Ascending aorta (tissue), 2 donors: ENCODE results near the gene CCDC57. TPM values are rescaled to one million over a fixed set of nuclear protein-coding genes. Genes with fewer than 3 reads are reported as not detected.

ENCODE experiments used
- DNase-seq, 2 donors: peaks; one replicate each; pipeline ENCODE4 v3.0.0-alpha.2; 2019; ENCODE audit warnings: low spot score in 2 of 2
- H3K27ac ChIP-seq, 2 donors: fragments of 200-600 bp; sonication (generic); one replicate each; pipeline ENCODE4 v1.5.1; 2016 to 2017; ENCODE audit warnings: mild to moderate bottlenecking in 1 of 2
- H3K27me3 ChIP-seq: fragments of 200-600 bp; sonication (generic); one replicate; pipeline ENCODE4 v1.5.1; 2017
- H3K36me3 ChIP-seq, 2 donors: fragments of 200-600 bp; sonication (generic); one replicate each; pipeline ENCODE4 v1.5.1; 2016
- H3K4me1 ChIP-seq, 2 donors: fragments of 200-600 bp; sonication (generic); one replicate each; pipeline ENCODE4 v1.5.1; 2016 to 2017; ENCODE audit warnings: mild to moderate bottlenecking in 1 of 2
- H3K4me3 ChIP-seq, 2 donors: fragments of 200-600 bp; sonication (generic); one replicate each; pipeline ENCODE4 v1.5.1; 2016 to 2017; ENCODE audit warnings: mild to moderate bottlenecking in 1 of 2
- H3K9me3 ChIP-seq, 2 donors: fragments of 200-600 bp; sonication (generic); one replicate each; pipeline ENCODE4 v1.5.1; 2016
- CTCF ChIP-seq, 3 experiments: fragments of 200-600 bp in 2 of 3; fragments of 450-650 bp in 1 of 3; sonication (generic) in 2 of 3; IDR thresholded peaks; one replicate each; pipeline ENCODE4 v1.5.1; 2016 to 2019; ENCODE audit warnings: antibody characterized with exemption in 3 of 3, mild to moderate bottlenecking in 1 of 3, moderate library complexity in 1 of 3
- intact Hi-C: fragments of 100-400 bp; cut with DNase I; formaldehyde crosslinking; loops from one replicate; pipeline ENCODE4 v1.15.1; 2023
- total RNA-seq: library from RNA; depleted of rRNA; stranded (reverse); fragments of >200 nt; gene quantifications from one replicate; pipeline ENCODE4 v1.1.0, GENCODE V29; 2016

Gene CCDC57
- total RNA-seq, 1 donor from 2014 or later: 12.8 TPM

DNA sequence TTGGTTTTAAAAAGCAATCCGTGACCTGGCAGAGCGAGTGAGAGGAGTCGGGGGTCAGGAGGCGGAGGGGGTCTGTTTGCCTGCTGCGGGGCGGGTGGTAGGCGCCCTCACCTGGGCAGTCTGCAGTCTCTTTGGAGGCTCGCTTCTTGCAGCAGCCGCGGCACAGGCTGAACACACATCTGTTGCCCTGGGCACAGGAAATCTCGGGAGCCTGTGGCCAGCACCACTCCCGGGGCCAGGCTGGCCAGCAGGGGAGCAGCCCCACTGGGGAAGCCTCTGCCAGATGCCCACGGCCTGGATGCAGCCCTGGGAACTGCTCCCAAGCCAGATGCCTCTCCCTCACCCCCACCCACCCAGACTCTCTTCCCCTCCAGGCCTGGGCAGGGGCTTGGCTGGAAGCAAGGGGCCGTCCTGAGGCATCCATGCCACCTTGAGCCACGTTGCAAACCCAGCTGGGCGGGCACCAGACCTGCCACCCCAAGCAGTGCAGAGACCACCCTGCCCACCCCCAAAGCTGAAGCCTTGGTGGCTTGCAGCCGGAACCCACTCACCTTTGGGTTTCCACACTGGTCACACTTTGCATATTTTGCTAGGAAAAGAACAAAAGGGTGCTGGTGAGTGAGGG lies 154.3 kb downstream of the CCDC57 start:
- H3K4me3 ChIP-seq: no peak overlapping the region
- DNase-seq: no peak
- H3K36me3 ChIP-seq: peaks cover 82 to 95% of the 10 kb centered on the region in 2 donors
- no peaks in the 10 kb centered on the region for H3K27me3 ChIP-seq
- H3K9me3 ChIP-seq: no peaks in the 10 kb centered on the region
- no peak overlapping the region for H3K27ac ChIP-seq
- intact Hi-C loops: no loop called here
- no peak for TF ChIP-seq CTCF (IDR thresholded peaks at IDR 0.05)
- no peaks in the 10 kb centered on the region for H3K4me1 ChIP-seq

DNA sequence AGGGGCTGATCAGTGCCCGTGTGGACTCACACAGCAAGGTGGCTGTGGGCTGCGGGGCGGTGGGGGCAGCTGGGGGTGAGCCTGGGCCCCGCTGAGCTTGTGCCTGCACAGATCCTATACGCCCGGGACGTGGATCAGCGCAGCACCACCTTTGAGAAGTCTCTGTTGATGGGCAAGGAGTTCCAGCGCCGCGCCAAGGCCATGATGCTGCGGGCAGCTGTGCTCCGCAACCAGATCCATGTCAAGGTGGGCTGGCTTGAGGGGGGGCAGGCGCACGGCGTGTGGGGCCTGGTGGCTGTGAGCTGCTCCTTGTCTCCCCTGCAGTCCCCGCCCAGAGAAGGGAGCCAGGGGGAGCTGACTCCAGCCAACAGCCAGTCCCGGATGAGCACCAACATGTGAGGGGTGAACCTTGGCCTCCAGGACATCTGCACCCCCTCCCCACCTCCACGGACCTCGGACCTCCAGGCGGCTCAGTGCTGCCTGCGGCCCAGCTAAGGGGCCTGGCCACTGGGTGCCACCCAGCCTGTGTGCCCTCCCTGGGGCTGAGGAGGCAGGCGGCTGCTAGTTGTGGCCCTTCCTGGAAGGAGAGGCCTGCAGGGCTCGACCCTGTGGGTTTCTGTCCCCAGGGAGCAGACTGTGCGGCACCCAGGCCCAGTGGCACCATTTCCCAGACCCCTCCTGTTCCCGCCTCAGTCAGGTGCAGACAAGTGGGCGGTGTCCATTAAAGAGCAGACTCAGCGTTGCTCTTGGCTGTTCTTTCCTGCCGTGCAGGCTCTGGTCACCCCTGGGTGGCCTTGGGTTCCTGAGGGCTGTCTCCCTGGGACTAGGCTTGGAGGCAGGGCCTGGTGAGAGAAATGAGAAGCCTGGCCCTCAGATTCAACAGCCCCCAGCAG lies 155.7 kb downstream of the CCDC57 start:
- Histone ChIP-seq H3K27me3 (no peaks in the 10 kb centered on the region), H3K27ac (no peak overlapping the region), H3K9me3 (no peaks in the 10 kb centered on the region), H3K4me3 (no peak overlapping the region), H3K36me3 (peaks cover 70 to 82% of the 10 kb centered on the region in 2 donors), H3K4me1 (peaks cover 8 to 10% of the 10 kb centered on the region in 2 donors)
- intact Hi-C loops: no loop called here
- DNase-seq: no peak
- no peak for TF ChIP-seq CTCF (IDR thresholded peaks at IDR 0.05)

GRCh38 chr17:82055965-82056728 lies 156.5 kb downstream of the CCDC57 start:
- no peak overlapping the region for H3K4me3 ChIP-seq
- intact Hi-C loops: no loop called here
- peaks cover 8 to 10% of the 10 kb centered on the region in 2 donors for H3K4me1 ChIP-seq
- TF ChIP-seq CTCF (IDR thresholded peaks at IDR 0.05): no peak
- DNase-seq: no peak
- H3K27me3 ChIP-seq: no peaks in the 10 kb centered on the region
- H3K9me3 ChIP-seq: no peaks in the 10 kb centered on the region
- peaks cover 62 to 73% of the 10 kb centered on the region in 2 donors for H3K36me3 ChIP-seq
- H3K27ac ChIP-seq: no peak overlapping the region

- TF ChIP-seq CTCF (IDR thresholded peaks at IDR 0.05): no peak
- H3K27me3 ChIP-seq: no peaks in the 10 kb centered on the region
- no peaks in the 10 kb centered on the region for H3K9me3 ChIP-seq
- H3K4me3 ChIP-seq: no peak overlapping the region
- H3K27ac ChIP-seq: no peak overlapping the region
- H3K4me1 ChIP-seq: peaks cover 16 to 17% of the 10 kb centered on the region in 2 donors
- no peak for DNase-seq
- intact Hi-C loops: no loop called here
- peaks cover 53 to 65% of the 10 kb centered on the region in 2 donors for H3K36me3 ChIP-seq
These were observed 157.3 kb downstream of the CCDC57 start for GRCh38 chr17:82055023-82055964.
